Measurements from ENCODE around the gene WIPF2.

WIPF2 gene

GRCh38 chr17:40247926-40248495, 28.9 kb downstream of the WIPF2 start:
- no peak for TF ChIP-seq REST (IDR thresholded peaks at IDR 0.05; ENCODE audit: insufficient read depth in 1 of 2, low read depth in 2 of 2, low read length in 2 of 2)
- no peak for TF ChIP-seq TAF1 (IDR thresholded peaks at IDR 0.05; ENCODE audit: borderline replicate concordance, insufficient read depth, low read length)
- no peak for TF ChIP-seq POLR2AphosphoS5 (IDR thresholded peaks at IDR 0.05; ENCODE audit: low read depth, low read length)
- TF ChIP-seq SIN3A (IDR thresholded peaks at IDR 0.05; ENCODE audit: borderline replicate concordance, insufficient read depth, low read length): no peak
- TF ChIP-seq FOXP2 (optimal IDR thresholded peaks at IDR 0.05; ENCODE audit: borderline replicate concordance, extremely low read depth, extremely low read length, insufficient read depth): no peak

- TF ChIP-seq POLR2AphosphoS5 (IDR thresholded peaks at IDR 0.05; ENCODE audit: low read depth, low read length): no peak
- TF ChIP-seq SIN3A (IDR thresholded peaks at IDR 0.05; ENCODE audit: borderline replicate concordance, insufficient read depth, low read length): no peak
- no peak for TF ChIP-seq FOXP2 (optimal IDR thresholded peaks at IDR 0.05; ENCODE audit: borderline replicate concordance, extremely low read depth, extremely low read length, insufficient read depth)
- no peak for TF ChIP-seq TAF1 (IDR thresholded peaks at IDR 0.05; ENCODE audit: borderline replicate concordance, insufficient read depth, low read length)
- no peak for TF ChIP-seq REST (IDR thresholded peaks at IDR 0.05; ENCODE audit: insufficient read depth in 1 of 2, low read depth in 2 of 2, low read length in 2 of 2)
Observed at GRCh38 chr17:40248507-40248906, 29.4 kb downstream of the WIPF2 start.

- TF ChIP-seq FOXP2 (optimal IDR thresholded peaks at IDR 0.05; ENCODE audit: borderline replicate concordance, extremely low read depth, extremely low read length, insufficient read depth) (no peak), TAF1 (IDR thresholded peaks at IDR 0.05; ENCODE audit: borderline replicate concordance, insufficient read depth, low read length) (no peak), POLR2AphosphoS5 (IDR thresholded peaks at IDR 0.05; ENCODE audit: low read depth, low read length) (no peak), SIN3A (IDR thresholded peaks at IDR 0.05; ENCODE audit: borderline replicate concordance, insufficient read depth, low read length) (no peak), REST (IDR thresholded peaks at IDR 0.05; ENCODE audit: insufficient read depth in 1 of 2, low read depth in 2 of 2, low read length in 2 of 2) (no peak)
Observed at GRCh38 chr17:40251576-40251975, 32.5 kb downstream of the WIPF2 start.

GRCh38 chr17:40253565-40253964, 34.5 kb downstream of the WIPF2 start:
- TF ChIP-seq REST (IDR thresholded peaks at IDR 0.05; ENCODE audit: insufficient read depth in 1 of 2, low read depth in 2 of 2, low read length in 2 of 2): no peak
- no peak for TF ChIP-seq POLR2AphosphoS5 (IDR thresholded peaks at IDR 0.05; ENCODE audit: low read depth, low read length)

- no peak for TF ChIP-seq FOXP2 (optimal IDR thresholded peaks at IDR 0.05; ENCODE audit: borderline replicate concordance, extremely low read depth, extremely low read length, insufficient read depth)
- TF ChIP-seq SIN3A (IDR thresholded peaks at IDR 0.05; ENCODE audit: borderline replicate concordance, insufficient read depth, low read length): no peak
- no peak for TF ChIP-seq POLR2AphosphoS5 (IDR thresholded peaks at IDR 0.05; ENCODE audit: low read depth, low read length)
- TF ChIP-seq TAF1 (IDR thresholded peaks at IDR 0.05; ENCODE audit: borderline replicate concordance, insufficient read depth, low read length): no peak
- no peak for TF ChIP-seq REST (IDR thresholded peaks at IDR 0.05; ENCODE audit: insufficient read depth in 1 of 2, low read depth in 2 of 2, low read length in 2 of 2)
Observed at GRCh38 chr17:40259505-40259904, 40.4 kb downstream of the WIPF2 start.

Data from PFSK-1 (cell line).